ENCODE data around the gene EXD1. TPM values are rescaled to one million over a fixed set of nuclear protein-coding genes. Genes with fewer than 3 reads are reported as not detected.
A peak's percentile ranks its signal among the peaks of the same experiment; 100 is the strongest.

Gene EXD1
- total and polyA plus RNA-seq, 9 of the 15 experiments (the other 6 are each of a cell fraction or from before 2014, with no cell fraction given) = not detected

DNA sequence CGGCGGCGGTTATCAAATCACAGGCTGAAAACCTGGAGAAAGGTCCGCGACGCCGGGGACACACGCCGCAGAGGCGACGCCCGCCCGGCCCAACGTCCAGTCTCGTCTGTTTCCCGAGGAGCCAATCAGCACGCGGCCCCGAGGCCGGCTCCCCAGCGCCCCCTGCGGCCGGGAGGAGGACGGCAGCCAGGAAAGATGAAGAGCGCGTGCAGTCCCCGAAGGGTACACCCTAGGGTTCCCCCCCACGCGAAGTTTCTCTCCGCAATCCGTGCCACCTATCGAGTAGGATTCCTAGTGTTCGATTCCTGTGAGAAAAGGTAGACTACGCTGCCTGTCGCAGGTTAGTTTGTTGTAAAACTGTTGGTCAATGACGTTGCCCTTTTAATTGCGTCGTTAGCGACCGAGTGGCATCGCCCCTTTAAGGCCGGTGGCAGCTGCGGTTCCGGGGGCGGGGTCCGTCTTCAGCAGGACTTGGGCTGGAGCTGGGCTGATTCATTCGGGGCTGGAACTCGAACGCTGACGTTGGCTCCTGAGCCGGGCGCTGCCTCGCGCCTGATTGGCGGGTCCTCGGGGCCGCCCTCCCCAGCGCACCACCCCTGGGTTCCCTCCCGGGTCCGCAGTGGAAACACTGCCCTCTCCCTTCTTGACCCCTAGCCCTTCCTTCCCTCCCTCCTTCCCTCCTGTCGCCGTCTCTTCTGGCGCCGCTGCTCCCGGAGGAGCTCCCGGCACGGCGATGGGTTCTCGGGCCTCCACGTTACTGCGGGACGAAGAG lies at the start of gene EXD1, which contains the start of gene CHP1 (continued):
- no peak for TF ChIP-seq SAP30 (IDR thresholded peaks at IDR 0.05; ENCODE audit: borderline replicate concordance, insufficient read depth, low read depth, low read length, poor library complexity, severe bottlenecking)
- peak; percentile 95; the same call in 1 of the 2 replicates for TF ChIP-seq NR1H2 (CRISPR knock-in tag; IDR thresholded peaks at IDR 0.05)
- TF ChIP-seq, protein P1, sequence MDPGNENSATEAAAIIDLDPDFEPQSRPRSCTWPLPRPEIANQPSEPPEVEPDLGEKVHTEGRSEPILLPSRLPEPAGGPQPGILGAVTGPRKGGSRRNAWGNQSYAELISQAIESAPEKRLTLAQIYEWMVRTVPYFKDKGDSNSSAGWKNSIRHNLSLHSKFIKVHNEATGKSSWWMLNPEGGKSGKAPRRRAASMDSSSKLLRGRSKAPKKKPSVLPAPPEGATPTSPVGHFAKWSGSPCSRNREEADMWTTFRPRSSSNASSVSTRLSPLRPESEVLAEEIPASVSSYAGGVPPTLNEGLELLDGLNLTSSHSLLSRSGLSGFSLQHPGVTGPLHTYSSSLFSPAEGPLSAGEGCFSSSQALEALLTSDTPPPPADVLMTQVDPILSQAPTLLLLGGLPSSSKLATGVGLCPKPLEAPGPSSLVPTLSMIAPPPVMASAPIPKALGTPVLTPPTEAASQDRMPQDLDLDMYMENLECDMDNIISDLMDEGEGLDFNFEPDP (CRISPR knock-in tag; IDR thresholded peaks at IDR 0.05) = no peak
- TF ChIP-seq, protein P2, sequence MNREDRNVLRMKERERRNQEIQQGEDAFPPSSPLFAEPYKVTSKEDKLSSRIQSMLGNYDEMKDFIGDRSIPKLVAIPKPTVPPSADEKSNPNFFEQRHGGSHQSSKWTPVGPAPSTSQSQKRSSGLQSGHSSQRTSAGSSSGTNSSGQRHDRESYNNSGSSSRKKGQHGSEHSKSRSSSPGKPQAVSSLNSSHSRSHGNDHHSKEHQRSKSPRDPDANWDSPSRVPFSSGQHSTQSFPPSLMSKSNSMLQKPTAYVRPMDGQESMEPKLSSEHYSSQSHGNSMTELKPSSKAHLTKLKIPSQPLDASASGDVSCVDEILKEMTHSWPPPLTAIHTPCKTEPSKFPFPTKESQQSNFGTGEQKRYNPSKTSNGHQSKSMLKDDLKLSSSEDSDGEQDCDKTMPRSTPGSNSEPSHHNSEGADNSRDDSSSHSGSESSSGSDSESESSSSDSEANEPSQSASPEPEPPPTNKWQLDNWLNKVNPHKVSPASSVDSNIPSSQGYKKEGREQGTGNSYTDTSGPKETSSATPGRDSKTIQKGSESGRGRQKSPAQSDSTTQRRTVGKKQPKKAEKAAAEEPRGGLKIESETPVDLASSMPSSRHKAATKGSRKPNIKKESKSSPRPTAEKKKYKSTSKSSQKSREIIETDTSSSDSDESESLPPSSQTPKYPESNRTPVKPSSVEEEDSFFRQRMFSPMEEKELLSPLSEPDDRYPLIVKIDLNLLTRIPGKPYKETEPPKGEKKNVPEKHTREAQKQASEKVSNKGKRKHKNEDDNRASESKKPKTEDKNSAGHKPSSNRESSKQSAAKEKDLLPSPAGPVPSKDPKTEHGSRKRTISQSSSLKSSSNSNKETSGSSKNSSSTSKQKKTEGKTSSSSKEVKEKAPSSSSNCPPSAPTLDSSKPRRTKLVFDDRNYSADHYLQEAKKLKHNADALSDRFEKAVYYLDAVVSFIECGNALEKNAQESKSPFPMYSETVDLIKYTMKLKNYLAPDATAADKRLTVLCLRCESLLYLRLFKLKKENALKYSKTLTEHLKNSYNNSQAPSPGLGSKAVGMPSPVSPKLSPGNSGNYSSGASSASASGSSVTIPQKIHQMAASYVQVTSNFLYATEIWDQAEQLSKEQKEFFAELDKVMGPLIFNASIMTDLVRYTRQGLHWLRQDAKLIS (CRISPR knock-in tag; IDR thresholded peaks at IDR 0.05) = no peak; the same call in 1 of the 2 replicates
- no peak for TF ChIP-seq ZNF197 (CRISPR knock-in tag; IDR thresholded peaks at IDR 0.05; ENCODE audit: low read depth)
- TF ChIP-seq ZFX (CRISPR knock-in tag; IDR thresholded peaks at IDR 0.05) = peak; percentile 93
- no peak for TF ChIP-seq ZNF324 (CRISPR knock-in tag; IDR thresholded peaks at IDR 0.05)
- TF ChIP-seq SPI1 (IDR thresholded peaks at IDR 0.05; ENCODE audit: borderline replicate concordance, low read depth, low read length) = no peak
- peak in 1 of 2 experiments; percentile 93; a peak in 2 of 3 replicates for TF ChIP-seq CBX3 (IDR thresholded peaks at IDR 0.05; ENCODE audit: borderline replicate concordance in 1 of 2, low read length in 2 of 2)
- TF ChIP-seq PRPF4 (IDR thresholded peaks at IDR 0.05; ENCODE audit: insufficient read depth, low read depth, low read length, poor library complexity, severe bottlenecking) = no peak
- no peak for TF ChIP-seq POLR2AphosphoS2 (IDR thresholded peaks at IDR 0.05; ENCODE audit: low read length)
- TF ChIP-seq TAF7 (tag; IDR thresholded peaks at IDR 0.05) = peak; percentile 63
- TF ChIP-seq DDX20 (tag; IDR thresholded peaks at IDR 0.05; ENCODE audit: low read depth) = no peak
- peak; percentile 60; the same call in 1 of the 2 replicates for TF ChIP-seq BCOR (IDR thresholded peaks at IDR 0.05)
- peak; percentile 78 for TF ChIP-seq GTF2E2 (tag; IDR thresholded peaks at IDR 0.05)
- no peak for TF ChIP-seq ZNF354B (CRISPR knock-in tag; IDR thresholded peaks at IDR 0.05)
- TF ChIP-seq PCBP1 (IDR thresholded peaks at IDR 0.05; ENCODE audit: low read depth, low read length, poor library complexity, severe bottlenecking) = peak; percentile 91
- peak; percentile 87 for TF ChIP-seq ESRRA (IDR thresholded peaks at IDR 0.05; ENCODE audit: borderline replicate concordance, low read depth)
- no peak for TF ChIP-seq CBFA2T2 (conservative IDR thresholded peaks at IDR 0.05)
- TF ChIP-seq, protein P3, sequence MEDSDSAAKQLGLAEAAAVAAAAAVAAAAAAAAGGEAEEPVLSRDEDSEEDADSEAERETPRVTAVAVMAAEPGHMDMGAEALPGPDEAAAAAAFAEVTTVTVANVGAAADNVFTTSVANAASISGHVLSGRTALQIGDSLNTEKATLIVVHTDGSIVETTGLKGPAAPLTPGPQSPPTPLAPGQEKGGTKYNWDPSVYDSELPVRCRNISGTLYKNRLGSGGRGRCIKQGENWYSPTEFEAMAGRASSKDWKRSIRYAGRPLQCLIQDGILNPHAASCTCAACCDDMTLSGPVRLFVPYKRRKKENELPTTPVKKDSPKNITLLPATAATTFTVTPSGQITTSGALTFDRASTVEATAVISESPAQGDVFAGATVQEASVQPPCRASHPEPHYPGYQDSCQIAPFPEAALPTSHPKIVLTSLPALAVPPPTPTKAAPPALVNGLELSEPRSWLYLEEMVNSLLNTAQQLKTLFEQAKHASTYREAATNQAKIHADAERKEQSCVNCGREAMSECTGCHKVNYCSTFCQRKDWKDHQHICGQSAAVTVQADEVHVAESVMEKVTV (CRISPR knock-in tag; IDR thresholded peaks at IDR 0.05) = no peak
- TF ChIP-seq SMAD3 (CRISPR knock-in tag; conservative IDR thresholded peaks at IDR 0.05) = peak; percentile 77
- no peak for TF ChIP-seq NFIX (CRISPR knock-in tag; IDR thresholded peaks at IDR 0.05; ENCODE audit: low read depth)

Measured in K562 (cell line).